Heart left ventricle (tissue), 16 donors: ENCODE data around the gene SCN4A. TPM values are rescaled to one million over a fixed set of nuclear protein-coding genes. Genes with fewer than 3 reads are reported as not detected.

Experiments
- ATAC-seq, 4 donors: fragments of 200-7000 bp; cut with Tn5 transposase; one replicate each; pipeline ENCODE4 v1.9.1; 2020 to 2022; ENCODE audit warnings: moderate library complexity in 4 of 4, mild to moderate bottlenecking in 3 of 4, moderate number of reproducible peaks in 1 of 4
- DNase-seq, 5 donors: peaks; one replicate each; pipeline ENCODE4 v3.0.0-alpha.2; 2020
- H3K27ac ChIP-seq, 12 donors: fragments of 200-600 bp; sonication (generic) in 4 of 12; one replicate each; pipeline versions ENCODE4 v1.5.0 to v1.8.0; 2016 to 2022; ENCODE audit warnings: mild to moderate bottlenecking in 2 of 12
- H3K27me3 ChIP-seq, 9 donors: fragments of 200-600 bp; sonication (generic) in 2 of 9; one replicate each; pipeline versions ENCODE4 v1.5.1 to v1.8.0; 2016 to 2022; ENCODE audit warnings: mild to moderate bottlenecking in 3 of 9
- H3K36me3 ChIP-seq, 9 donors: fragments of 200-600 bp; sonication (generic) in 2 of 9; one replicate each; pipeline versions ENCODE4 v1.5.0 to v1.8.0; 2018 to 2022; ENCODE audit warnings: mild to moderate bottlenecking in 2 of 9
- H3K4me1 ChIP-seq, 12 donors: fragments of 200-600 bp; sonication (generic) in 4 of 12; one replicate each; pipeline versions ENCODE4 v1.5.0 to v1.8.0; 2016 to 2022; ENCODE audit warnings: mild to moderate bottlenecking in 3 of 12
- H3K4me3 ChIP-seq, 12 donors: fragments of 200-600 bp; sonication (generic) in 4 of 12; one replicate each; pipeline versions ENCODE4 v1.5.0 to v1.8.0; 2017 to 2022; ENCODE audit warnings: mild to moderate bottlenecking in 9 of 12, moderate library complexity in 4 of 12
- H3K9me3 ChIP-seq, 12 donors: fragments of 200-600 bp; sonication (generic) in 4 of 12; one replicate each; pipeline versions ENCODE4 v1.5.0 to v1.8.0; 2016 to 2022; ENCODE audit warnings: mild to moderate bottlenecking in 1 of 12
- POLR2A ChIP-seq, 2 donors: fragments of 450-650 bp; IDR thresholded peaks; one replicate each; pipeline ENCODE4 v1.6.1; 2017; ENCODE audit warnings: antibody characterized with exemption in 2 of 2, mild to moderate bottlenecking in 2 of 2, moderate library complexity in 2 of 2
- WGBS, 4 donors: extraction: QIAGEN DNeasy Blood & Tissue Kit in 2 of 4; methylation state at CpG; one replicate each; pipeline versions ENCODE4 v1.1.5 to v1.1.7; 2013 to 2018; 5-methylcytosine and 5-hydroxymethylcytosine counted together
- intact Hi-C, 10 donors: fragments of 100-400 bp; cut with DNase I; formaldehyde crosslinking; loops; one replicate each; pipeline versions ENCODE4 v1.11.1 to v1.14.2; 2022
- polyA plus RNA-seq, 2 donors: library from polyadenylated mRNA; stranded (reverse); fragments of 200-250 nt; gene quantifications; one replicate each; pipeline ENCODE4 v1.2.3, GENCODE V29; 2013
- total RNA-seq, 9 donors: library from RNA; depleted of rRNA in 2 of 9; stranded (reverse); fragments of >200 nt in 2 of 9; fragmentation: NEBNext Ultra II Directional in 3 of 9; extraction: Animal tissue kit (Norgen Biotek cat#: 25700) in 3 of 9; gene quantifications; one replicate each; pipeline versions ENCODE4 v1.1.0 to v1.2.4, GENCODE V29; 2016 to 2023
- TF ChIP-seq, protein P1 (sequence below), 12 donors: fragments of 200-600 bp; sonication (generic) in 4 of 12; IDR thresholded peaks; one replicate each; pipeline versions ENCODE4 v1.5.0 to v1.8.0; 2018 to 2022; ENCODE audit warnings: antibody characterized with exemption in 12 of 12, mild to moderate bottlenecking in 5 of 12
- donor health status: ischemic (EF 13 %, LVEDD 7.1; RV severe dilation, severe dysfunction).
- donor health status: healthy with polysubstance abuse.
- donor health status: DM: no; HTN: yes; CAD: no.
- donor health status: DM: no; HTN: no; CAD: no.
- donor health status: ischemic (EF 25% LVEDD 6.9; RV normal size, moderate dysfunction).
- donor health status: ischemic (EF 25% LVEDD 5.7; RV mildly dilated, moderate dysfunction).
- donor health status: healthy.
- donor health status: DM: yes; HTN: yes; CAD: no.
- donor health status: ischemic (EF 35%, LVEDD 5.7; RV mildly dilated, moderate dysfunction).
- donor health status: nonischemic (EF 11% LVEDD 7.7; RV severe dilation, severe dysfunction).
- donor health status: DM: yes; HTN: yes; CAD: no.
- donor health status: PGD.
- donor health status: ischemic (EF 29% LVEDD 5.4; RV normal size, mild dysfunction).
- donor health status: nonischemic (EF 23%, LVEDD 6.1; RV moderate dilation, normal function).

SCN4A gene
- total and polyA plus RNA-seq, 11 donors, result 0.33 to 2.1 (median 0.67) TPM

- 90 to 95% (median 93%) methylated on average over 7 of the region's 7 CpGs for WGBS, 4 donors
- Histone ChIP-seq H3K4me1 (peaks cover 8 to 70% (median 41%) of the 10 kb centered on the region in 12 donors), H3K36me3 (peaks cover 0 to 25% (median 10%) of the 10 kb centered on the region in 9 donors), H3K9me3 (no peaks in the 10 kb centered on the region), H3K27ac (peak overlapping the region in 6 of 12 donors; percentile 27 to 93 (median 88)), H3K4me3 (peak overlapping the region in 1 of 12 donors; percentile 51), H3K27me3 (peaks cover 0 to 6% (median 0%) of the 10 kb centered on the region in 9 donors)
- DNase-seq (no peak), ATAC-seq (no peak)
- intact Hi-C loops, result no loop called here
- TF ChIP-seq, protein P1, sequence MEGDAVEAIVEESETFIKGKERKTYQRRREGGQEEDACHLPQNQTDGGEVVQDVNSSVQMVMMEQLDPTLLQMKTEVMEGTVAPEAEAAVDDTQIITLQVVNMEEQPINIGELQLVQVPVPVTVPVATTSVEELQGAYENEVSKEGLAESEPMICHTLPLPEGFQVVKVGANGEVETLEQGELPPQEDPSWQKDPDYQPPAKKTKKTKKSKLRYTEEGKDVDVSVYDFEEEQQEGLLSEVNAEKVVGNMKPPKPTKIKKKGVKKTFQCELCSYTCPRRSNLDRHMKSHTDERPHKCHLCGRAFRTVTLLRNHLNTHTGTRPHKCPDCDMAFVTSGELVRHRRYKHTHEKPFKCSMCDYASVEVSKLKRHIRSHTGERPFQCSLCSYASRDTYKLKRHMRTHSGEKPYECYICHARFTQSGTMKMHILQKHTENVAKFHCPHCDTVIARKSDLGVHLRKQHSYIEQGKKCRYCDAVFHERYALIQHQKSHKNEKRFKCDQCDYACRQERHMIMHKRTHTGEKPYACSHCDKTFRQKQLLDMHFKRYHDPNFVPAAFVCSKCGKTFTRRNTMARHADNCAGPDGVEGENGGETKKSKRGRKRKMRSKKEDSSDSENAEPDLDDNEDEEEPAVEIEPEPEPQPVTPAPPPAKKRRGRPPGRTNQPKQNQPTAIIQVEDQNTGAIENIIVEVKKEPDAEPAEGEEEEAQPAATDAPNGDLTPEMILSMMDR (IDR thresholded peaks at IDR 0.05), result no peak
- TF ChIP-seq POLR2A (IDR thresholded peaks at IDR 0.05), result no peak
Observed at GRCh38 chr17:64004218-64004770, 31.6 kb upstream of the SCN4A start.

- intact Hi-C loops, result no loop called here
- TF ChIP-seq POLR2A (IDR thresholded peaks at IDR 0.05), result no peak
- TF ChIP-seq, protein P1 (IDR thresholded peaks at IDR 0.05), result no peak
- H3K36me3 ChIP-seq, result peaks cover 0 to 25% (median 10%) of the 10 kb centered on the region in 9 donors
- H3K27me3 ChIP-seq, result peaks cover 0 to 11% (median under 1%) of the 10 kb centered on the region in 9 donors
- peak overlapping the region in 5 of 12 donors; percentile 79 to 92 (median 86) for H3K27ac ChIP-seq
- peaks cover 8 to 70% (median 37%) of the 10 kb centered on the region in 12 donors for H3K4me1 ChIP-seq
- WGBS, 4 donors, result 79 to 88% (median 86%) methylated on average over 12 to 13 of the region's 13 CpGs
- H3K4me3 ChIP-seq, result no peak overlapping the region
- H3K9me3 ChIP-seq, result no peaks in the 10 kb centered on the region
- no peak for DNase-seq
- no peak for ATAC-seq
Observed at GRCh38 chr17:64003526-64004121, 30.9 kb upstream of the SCN4A start.

- Histone ChIP-seq H3K36me3 (peaks cover 0 to 25% (median 10%) of the 10 kb centered on the region in 9 donors), H3K4me1 (peaks cover 8 to 70% (median 37%) of the 10 kb centered on the region in 12 donors), H3K27ac (peak overlapping the region; percentile 66 to 92 (median 76)), H3K27me3 (peaks cover 0 to 19% (median 5%) of the 10 kb centered on the region in 9 donors), H3K4me3 (no peak overlapping the region), H3K9me3 (no peaks in the 10 kb centered on the region)
- intact Hi-C loops, result no loop called here
- no peak for ATAC-seq
- WGBS, 4 donors, result 78 to 89% (median 85%) methylated on average over 13 to 22 of the region's 22 CpGs
- TF ChIP-seq POLR2A (IDR thresholded peaks at IDR 0.05), result no peak
- TF ChIP-seq, protein P1 (IDR thresholded peaks at IDR 0.05), result no peak
- no peak for DNase-seq
Observed at GRCh38 chr17:64002658-64003525, 30.2 kb upstream of the SCN4A start.
